Neural cell (in vitro differentiated cells): Measurements from ENCODE around the gene SDCCAG8. TPM values are rescaled to one million over a fixed set of nuclear protein-coding genes. Genes with fewer than 3 reads are reported as not detected.

Source experiments
- H2AFZ ChIP-seq: fragments of 200-600, 300-800 bp; sonication (generic), shearing (Covaris generic); 2 replicates; pipeline ENCODE4 v1.6.0; 2014; ENCODE audit warnings: low read depth, mild to moderate bottlenecking, antibody characterized with exemption, low read length, moderate library complexity
- H3F3A ChIP-seq: fragments of 200-600 bp; shearing (Covaris generic); 2 replicates; pipeline ENCODE4 v1.6.1; 2016; ENCODE audit warnings: mild to moderate bottlenecking, moderate library complexity, mixed read lengths, antibody characterized with exemption, low read length; ENCODE audit not compliant: insufficient read depth, poor library complexity, severe bottlenecking
- H3K27ac ChIP-seq: fragments of 200-600, 300-800 bp; sonication (generic), shearing (Covaris generic); 2 replicates; pipeline ENCODE4 v1.5.1; 2014; ENCODE audit warnings: mild to moderate bottlenecking, low read length, moderate library complexity
- H3K27me3 ChIP-seq: fragments of 300-800, 200-600 bp; sonication (generic), shearing (Covaris generic); 2 replicates; pipeline ENCODE4 v1.6.0; 2014; ENCODE audit warnings: mild to moderate bottlenecking, low read depth, low read length, moderate library complexity; ENCODE audit not compliant: insufficient read depth
- H3K36me3 ChIP-seq: fragments of 300-800, 200-600 bp; sonication (generic), shearing (Covaris generic); 2 replicates; pipeline ENCODE4 v1.5.1; 2014; ENCODE audit warnings: mild to moderate bottlenecking, antibody characterized with exemption, low read length, moderate library complexity; ENCODE audit not compliant: insufficient read depth
- H3K4me2 ChIP-seq: fragments of 300-800, 200-600 bp; sonication (generic), shearing (Covaris generic); 2 replicates; pipeline ENCODE4 v1.6.0; 2014; ENCODE audit warnings: mild to moderate bottlenecking, low read length
- H3K4me3 ChIP-seq: fragments of 300-800, 200-600 bp; sonication (generic), shearing (Covaris generic); 2 replicates; pipeline ENCODE4 v1.5.1; 2014; ENCODE audit warnings: mild to moderate bottlenecking, low read length, moderate library complexity
- H3K79me2 ChIP-seq: fragments of 200-600 bp; shearing (Covaris generic); replicated peaks from 2 replicates; pipeline ENCODE4 v1.6.0; 2014; ENCODE audit warnings: mild to moderate bottlenecking, low read length, moderate library complexity; ENCODE audit not compliant: insufficient read depth
- H3K9ac ChIP-seq: fragments of 300-800, 200-600 bp; sonication (generic), shearing (Covaris generic); 2 replicates; pipeline ENCODE4 v1.6.1; 2016; ENCODE audit warnings: mild to moderate bottlenecking, low read length, mixed read lengths
- H3K9me2 ChIP-seq: fragments of 200-600 bp; shearing (Covaris generic); 2 replicates; pipeline ENCODE4 v1.6.1; 2016; ENCODE audit warnings: mild to moderate bottlenecking, low read length, mixed read lengths; ENCODE audit not compliant: insufficient read depth
- H3K9me3 ChIP-seq: fragments of 200-600, 300-800 bp; sonication (generic), shearing (Covaris generic); 2 replicates; pipeline ENCODE4 v1.6.1; 2016; ENCODE audit warnings: mild to moderate bottlenecking, mixed run types, low read length, moderate library complexity, mixed read lengths
- H4K20me1 ChIP-seq: fragments of 200-600 bp; shearing (Covaris generic); 2 replicates; pipeline ENCODE4 v1.6.1; 2016; ENCODE audit warnings: mild to moderate bottlenecking, mixed run types; ENCODE audit not compliant: insufficient read depth
- CTCF ChIP-seq: fragments of 450-650 bp; IDR thresholded peaks from 2 replicates; pipeline ENCODE4 v1.5.1; 2014; ENCODE audit warnings: antibody characterized with exemption, mild to moderate bottlenecking, moderate library complexity; ENCODE audit not compliant: poor library complexity, severe bottlenecking
- EP300 ChIP-seq: fragments of 450-650 bp; conservative IDR thresholded peaks from 2 replicates; pipeline ENCODE4 v1.6.1; 2014; ENCODE audit warnings: antibody characterized with exemption, mild to moderate bottlenecking, moderate library complexity; ENCODE audit not compliant: poor library complexity, severe bottlenecking
- EZH2 ChIP-seq: fragments of 200-600, 300-800 bp; shearing (Covaris generic), sonication (generic); IDR thresholded peaks from 2 replicates; pipeline ENCODE4 v1.6.1; 2014; ENCODE audit warnings: antibody characterized with exemption, low read length, borderline replicate concordance, mild to moderate bottlenecking; ENCODE audit not compliant: insufficient read depth, poor library complexity, severe bottlenecking
- MXI1 ChIP-seq: fragments of 450-650 bp; conservative IDR thresholded peaks from 2 replicates; pipeline ENCODE4 v1.6.1; 2014; ENCODE audit warnings: antibody characterized with exemption, mild to moderate bottlenecking; ENCODE audit not compliant: poor library complexity, severe bottlenecking
- POLR2AphosphoS5 ChIP-seq: IDR thresholded peaks from 2 replicates; pipeline ENCODE4 v1.6.1; 2012
- RAD21 ChIP-seq: fragments of 450-650 bp; conservative IDR thresholded peaks from 2 replicates; pipeline ENCODE4 v1.6.1; 2014; ENCODE audit warnings: antibody characterized with exemption, mild to moderate bottlenecking, moderate library complexity
- SMC3 ChIP-seq: fragments of 450-650 bp; conservative IDR thresholded peaks from 2 replicates; pipeline ENCODE4 v1.6.1; 2014; ENCODE audit warnings: antibody characterized with exemption, mild to moderate bottlenecking, moderate library complexity; ENCODE audit not compliant: poor library complexity
- TAF1 ChIP-seq: IDR thresholded peaks from 2 replicates; pipeline ENCODE4 v1.6.1; 2012; ENCODE audit warnings: low read depth
- polyA plus RNA-seq: library from polyadenylated mRNA; depleted of rRNA; stranded (reverse); fragments of >200 nt; gene quantifications from 2 replicates; pipeline ENCODE4 v1.2.3, GENCODE V29; 2014
- TF ChIP-seq, protein P1 (sequence below): IDR thresholded peaks from 2 replicates; pipeline ENCODE4 v1.6.1; 2012; ENCODE audit warnings: borderline replicate concordance

SDCCAG8 gene
- polyA plus RNA-seq, 1 donor from 2014 or later: 32.2 TPM

DNA sequence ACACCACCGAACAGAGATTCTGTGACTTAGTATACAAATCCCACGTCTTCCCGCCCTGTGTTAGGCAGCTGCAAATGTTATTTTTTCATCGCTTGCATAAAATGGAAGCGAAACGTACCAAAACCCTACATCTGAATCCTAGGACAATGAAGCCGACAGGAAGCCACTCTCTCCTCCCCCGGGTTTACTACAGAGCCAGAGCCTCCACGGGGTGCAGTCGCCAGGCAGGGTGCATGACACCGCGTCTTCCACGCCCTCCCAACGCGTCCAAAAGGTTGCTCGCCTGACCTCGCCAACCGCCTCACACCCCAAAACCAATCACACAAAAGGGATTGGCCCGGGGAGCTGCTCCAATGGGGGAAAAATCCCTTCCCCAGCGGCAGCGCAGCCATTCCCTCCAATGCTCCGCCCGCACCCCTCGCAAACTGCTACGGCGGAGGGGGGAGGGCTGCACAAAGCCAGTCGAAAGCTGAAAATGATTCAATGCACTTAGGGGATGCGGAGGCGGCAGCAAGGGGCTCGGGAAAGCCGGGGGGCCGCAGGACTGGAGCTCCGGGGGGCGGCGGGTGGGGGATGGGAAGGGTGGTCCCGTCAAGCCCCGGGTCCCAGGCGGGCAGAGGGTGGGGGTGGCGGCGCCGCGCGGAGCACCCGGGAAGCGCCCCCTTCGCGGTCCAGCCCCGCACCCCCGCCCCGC is 1.5 kb upstream of the SDCCAG8 start:
- Histone ChIP-seq H3K36me3 (no peaks in the 10 kb centered on the region), H3K4me2 (no peak overlapping the region), H3K9me2 (no peaks in the 10 kb centered on the region), H3K4me3 (peak overlapping the region; percentile 83), H3F3A (peaks cover 8% of the 10 kb centered on the region), H3K27me3 (no peaks in the 10 kb centered on the region), H3K9me3 (no peaks in the 10 kb centered on the region), H2AFZ (peak overlapping the region; percentile 56), H3K79me2 (peaks cover 74% of the 10 kb centered on the region), H3K9ac (peak overlapping the region; percentile 98), H3K27ac (peak overlapping the region; percentile 94), H4K20me1 (peaks cover 35% of the 10 kb centered on the region)
- TF ChIP-seq CTCF (no peak), EZH2 (no peak), SMC3 (no peak), MXI1 (peak; percentile 15), TAF1 (peak; percentile 48), RAD21 (no peak), EP300 (no peak), POLR2AphosphoS5 (peak; percentile 56)
- TF ChIP-seq, protein P1, sequence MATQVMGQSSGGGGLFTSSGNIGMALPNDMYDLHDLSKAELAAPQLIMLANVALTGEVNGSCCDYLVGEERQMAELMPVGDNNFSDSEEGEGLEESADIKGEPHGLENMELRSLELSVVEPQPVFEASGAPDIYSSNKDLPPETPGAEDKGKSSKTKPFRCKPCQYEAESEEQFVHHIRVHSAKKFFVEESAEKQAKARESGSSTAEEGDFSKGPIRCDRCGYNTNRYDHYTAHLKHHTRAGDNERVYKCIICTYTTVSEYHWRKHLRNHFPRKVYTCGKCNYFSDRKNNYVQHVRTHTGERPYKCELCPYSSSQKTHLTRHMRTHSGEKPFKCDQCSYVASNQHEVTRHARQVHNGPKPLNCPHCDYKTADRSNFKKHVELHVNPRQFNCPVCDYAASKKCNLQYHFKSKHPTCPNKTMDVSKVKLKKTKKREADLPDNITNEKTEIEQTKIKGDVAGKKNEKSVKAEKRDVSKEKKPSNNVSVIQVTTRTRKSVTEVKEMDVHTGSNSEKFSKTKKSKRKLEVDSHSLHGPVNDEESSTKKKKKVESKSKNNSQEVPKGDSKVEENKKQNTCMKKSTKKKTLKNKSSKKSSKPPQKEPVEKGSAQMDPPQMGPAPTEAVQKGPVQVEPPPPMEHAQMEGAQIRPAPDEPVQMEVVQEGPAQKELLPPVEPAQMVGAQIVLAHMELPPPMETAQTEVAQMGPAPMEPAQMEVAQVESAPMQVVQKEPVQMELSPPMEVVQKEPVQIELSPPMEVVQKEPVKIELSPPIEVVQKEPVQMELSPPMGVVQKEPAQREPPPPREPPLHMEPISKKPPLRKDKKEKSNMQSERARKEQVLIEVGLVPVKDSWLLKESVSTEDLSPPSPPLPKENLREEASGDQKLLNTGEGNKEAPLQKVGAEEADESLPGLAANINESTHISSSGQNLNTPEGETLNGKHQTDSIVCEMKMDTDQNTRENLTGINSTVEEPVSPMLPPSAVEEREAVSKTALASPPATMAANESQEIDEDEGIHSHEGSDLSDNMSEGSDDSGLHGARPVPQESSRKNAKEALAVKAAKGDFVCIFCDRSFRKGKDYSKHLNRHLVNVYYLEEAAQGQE: peak; percentile 63

DNA sequence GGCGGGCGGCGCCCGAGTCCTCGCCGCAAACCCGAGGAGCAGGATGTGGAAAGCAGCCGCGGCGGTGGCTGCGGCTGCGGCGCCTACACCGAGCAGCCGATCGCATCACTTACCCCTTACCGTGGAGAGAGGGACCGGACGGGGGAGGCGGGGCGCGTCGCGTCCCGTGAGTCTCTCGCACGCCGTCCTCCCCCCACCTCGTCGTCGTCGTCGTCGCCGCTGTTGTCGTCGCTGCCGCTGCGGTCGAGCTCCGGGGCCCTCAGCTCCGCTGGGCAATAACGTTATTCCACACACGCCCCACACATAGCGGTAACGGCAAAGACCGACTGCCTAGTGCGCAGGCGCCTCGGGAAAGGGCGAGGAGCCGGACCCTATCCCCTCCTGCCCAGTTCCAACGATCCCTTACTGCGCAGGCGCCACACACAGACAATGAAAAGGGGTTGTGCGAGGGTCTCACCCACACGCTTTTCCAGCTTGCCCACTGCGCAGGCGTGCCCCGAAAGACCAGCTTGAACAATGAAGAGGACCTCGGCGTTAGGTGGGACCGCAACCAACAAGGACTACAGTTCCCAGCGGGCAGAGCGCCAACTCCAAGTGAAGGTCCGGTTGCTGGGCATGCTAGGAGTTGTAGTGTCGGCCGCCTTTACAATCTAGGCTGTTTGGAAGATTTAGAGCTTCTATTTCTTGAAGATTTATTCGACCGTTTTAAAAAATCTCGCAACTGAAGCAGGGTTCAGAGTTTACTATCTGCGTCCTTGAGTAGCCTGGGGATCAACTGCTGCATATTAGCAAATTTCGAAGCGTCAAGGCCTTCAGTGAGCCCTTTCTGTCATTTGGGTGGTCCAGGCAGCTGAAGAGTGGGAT is 682 bp upstream of the SDCCAG8 start, which contains the start of gene CEP170:
Gene CEP170 (minus strand): TSS at position 355 of the 864 bp plus-strand sequence. CDS start 30,001 bp downstream, outside the sequence.
- Histone ChIP-seq H3K36me3 (no peaks in the 10 kb centered on the region), H3K27ac (peak within 1 kb of the TSS; percentile 94), H3K79me2 (peaks cover 66% of the 10 kb centered on the region), H3K9me3 (no peaks in the 10 kb centered on the region), H3F3A (peaks cover 8% of the 10 kb centered on the region), H3K9ac (peak within 1 kb of the TSS; percentile 98), H3K4me2 (peak within 1 kb of the TSS; percentile 54), H3K4me3 (peak within 1 kb of the TSS; percentile 83), H4K20me1 (peaks cover 32% of the 10 kb centered on the region), H3K27me3 (no peaks in the 10 kb centered on the region), H2AFZ (peak within 1 kb of the TSS; percentile 86), H3K9me2 (no peaks in the 10 kb centered on the region)
- peak; percentile 50 for TF ChIP-seq MXI1
- peak; percentile 19 for TF ChIP-seq SMC3
- TF ChIP-seq CTCF: no peak
- TF ChIP-seq, protein P1: peak; percentile 87
- TF ChIP-seq POLR2AphosphoS5: peak; percentile 99
- TF ChIP-seq EZH2: no peak
- peak; percentile 17 for TF ChIP-seq RAD21
- TF ChIP-seq TAF1: peak; percentile 83
- TF ChIP-seq EP300: peak; percentile 47
